ENCODE results near the gene TNFRSF1B. TPM values are rescaled to one million over a fixed set of nuclear protein-coding genes. Genes with fewer than 3 reads are reported as not detected.
"Not testable (repeated sequence)": the region's sequence is repeated elsewhere in the genome, so short reads cannot be mapped to it uniquely, and the experiment has no call there.

Gene TNFRSF1B
- total RNA-seq, 1 donor from 2014 or later: 14.8 TPM

GRCh38 chr1:12215118-12215961 is 48.5 kb downstream of the TNFRSF1B start:
- DNase-seq (ENCODE audit: low read depth in 2 of 2): no peak

GRCh38 chr1:12219800-12220199 is 53.0 kb downstream of the TNFRSF1B start:
- DNase-seq (ENCODE audit: low read depth in 2 of 2): no peak

GRCh38 chr1:12220890-12221289 is 54.1 kb downstream of the TNFRSF1B start:
- DNase-seq (ENCODE audit: low read depth in 2 of 2): no peak

GRCh38 chr1:12222700-12223099 is 55.9 kb downstream of the TNFRSF1B start:
- DNase-seq (ENCODE audit: low read depth in 2 of 2): not testable (repeated sequence)

GRCh38 chr1:12224092-12224491 is 57.3 kb downstream of the TNFRSF1B start:
- not testable (repeated sequence) for DNase-seq (ENCODE audit: low read depth in 2 of 2)

- no peak for DNase-seq (ENCODE audit: low read depth in 2 of 2)
Measured at GRCh38 chr1:12228979-12229378, 62.2 kb downstream of the TNFRSF1B start.

- no peak for DNase-seq (ENCODE audit: low read depth in 2 of 2)
Measured at GRCh38 chr1:12229386-12229834, 62.6 kb downstream of the TNFRSF1B start.

GRCh38 chr1:12229835-12230548 is 63.2 kb downstream of the TNFRSF1B start, which contains the start of gene VPS13D:
Gene VPS13D, plus strand, starts transcription at chr1:12230030. Its CDS starts 4,237 bp downstream, at chr1:12234267.
- peak; percentile 48 to 85 for DNase-seq (ENCODE audit: low read depth in 2 of 2)

GRCh38 chr1:12230549-12231275 is 63.9 kb downstream of the TNFRSF1B start:
- DNase-seq (ENCODE audit: low read depth in 2 of 2): peak in 1 of 2 donors; percentile 51

GRCh38 chr1:12231276-12231595 is 64.4 kb downstream of the TNFRSF1B start:
- DNase-seq (ENCODE audit: low read depth in 2 of 2): no peak

- DNase-seq (ENCODE audit: low read depth in 2 of 2): no peak
Measured at GRCh38 chr1:12232221-12232620, 65.4 kb downstream of the TNFRSF1B start.

- peak in 1 of 2 donors; percentile 20 for DNase-seq (ENCODE audit: low read depth in 2 of 2)
Measured at GRCh38 chr1:12244078-12244477, 77.3 kb downstream of the TNFRSF1B start.

- no peak for DNase-seq (ENCODE audit: low read depth in 2 of 2)
Measured at GRCh38 chr1:12244585-12244984, 77.8 kb downstream of the TNFRSF1B start.

GRCh38 chr1:12245116-12245515 is 78.3 kb downstream of the TNFRSF1B start:
- no peak for DNase-seq (ENCODE audit: low read depth in 2 of 2)

GRCh38 chr1:12245733-12246132 is 78.9 kb downstream of the TNFRSF1B start:
- DNase-seq (ENCODE audit: low read depth in 2 of 2): no peak

- DNase-seq (ENCODE audit: low read depth in 2 of 2): no peak
Measured at GRCh38 chr1:12246584-12246983, 79.8 kb downstream of the TNFRSF1B start.

GRCh38 chr1:12249181-12249580 is 82.4 kb downstream of the TNFRSF1B start:
- DNase-seq (ENCODE audit: low read depth in 2 of 2): no peak

- DNase-seq (ENCODE audit: low read depth in 2 of 2): no peak
Measured at GRCh38 chr1:12249748-12250147, 83.0 kb downstream of the TNFRSF1B start.

- no peak for DNase-seq (ENCODE audit: low read depth in 2 of 2)
Measured at GRCh38 chr1:12251442-12251841, 84.7 kb downstream of the TNFRSF1B start.

GRCh38 chr1:12255913-12256312 is 89.1 kb downstream of the TNFRSF1B start:
- no peak for DNase-seq (ENCODE audit: low read depth in 2 of 2)

GRCh38 chr1:12258272-12258671 is 91.5 kb downstream of the TNFRSF1B start:
- no peak for DNase-seq (ENCODE audit: low read depth in 2 of 2)
